HG03442 (cell line): ENCODE measurements around the gene ALDH1L2.

Experiments used
- ATAC-seq: cut with Tn5 transposase; IDR thresholded peaks from one replicate; pipeline ENCODE4 v1.9.1; 2021; ENCODE audit warnings: mild to moderate bottlenecking, moderate library complexity; ENCODE audit not compliant: unreplicated experiment

The ALDH1L2 gene

GRCh38 chr12:105036937-105037649 lies 47.2 kb downstream of the ALDH1L2 start:
- no peak for ATAC-seq

DNA sequence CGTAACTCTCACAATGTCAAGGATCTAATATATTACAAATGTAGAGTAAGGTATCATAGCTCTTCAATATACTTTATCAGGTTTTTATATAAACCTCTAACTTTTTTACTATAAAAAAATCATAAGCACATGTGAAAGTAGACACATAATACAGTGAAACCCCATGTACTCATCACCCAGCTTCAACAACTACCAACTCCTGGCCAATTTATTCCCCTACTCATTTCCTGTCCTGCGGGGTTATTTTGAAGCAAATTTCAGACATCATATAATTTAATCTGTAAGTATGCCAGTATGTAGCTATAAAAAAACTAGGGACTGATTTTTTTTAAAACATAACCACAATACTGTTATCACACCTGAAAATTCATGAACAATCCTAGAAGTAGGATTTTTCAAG lies 50.4 kb downstream of the ALDH1L2 start:
- ATAC-seq = no peak

DNA sequence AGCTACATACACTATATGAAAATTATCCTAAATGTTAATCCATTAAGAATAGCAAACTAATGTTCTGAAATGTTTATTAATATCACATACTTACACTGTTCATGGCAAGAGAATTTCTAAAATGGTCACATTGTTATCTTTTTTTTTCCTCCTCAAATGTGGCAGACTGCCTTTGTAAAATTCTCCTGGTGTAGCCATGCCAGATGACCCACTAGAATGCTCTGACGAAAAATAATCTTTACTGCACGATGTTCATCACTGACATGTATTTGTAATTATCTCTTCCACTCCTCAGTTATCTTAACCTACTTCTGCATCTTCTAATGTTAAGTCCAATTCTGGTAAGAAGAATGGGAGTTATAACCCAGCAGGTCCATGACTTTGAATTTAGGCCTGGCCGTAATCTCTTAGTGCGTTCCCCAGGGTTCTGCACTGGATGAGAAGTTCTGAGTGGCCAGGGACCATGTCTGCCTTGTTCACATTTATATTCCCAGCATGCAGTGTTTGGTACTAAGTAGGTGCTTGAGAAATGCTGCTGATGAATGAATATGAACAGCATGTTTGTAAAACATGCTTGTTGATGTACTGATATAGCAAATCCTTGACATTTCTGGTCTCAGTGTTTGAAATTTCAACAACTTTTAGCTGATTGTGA lies 51.4 kb downstream of the ALDH1L2 start:
- no peak for ATAC-seq

DNA sequence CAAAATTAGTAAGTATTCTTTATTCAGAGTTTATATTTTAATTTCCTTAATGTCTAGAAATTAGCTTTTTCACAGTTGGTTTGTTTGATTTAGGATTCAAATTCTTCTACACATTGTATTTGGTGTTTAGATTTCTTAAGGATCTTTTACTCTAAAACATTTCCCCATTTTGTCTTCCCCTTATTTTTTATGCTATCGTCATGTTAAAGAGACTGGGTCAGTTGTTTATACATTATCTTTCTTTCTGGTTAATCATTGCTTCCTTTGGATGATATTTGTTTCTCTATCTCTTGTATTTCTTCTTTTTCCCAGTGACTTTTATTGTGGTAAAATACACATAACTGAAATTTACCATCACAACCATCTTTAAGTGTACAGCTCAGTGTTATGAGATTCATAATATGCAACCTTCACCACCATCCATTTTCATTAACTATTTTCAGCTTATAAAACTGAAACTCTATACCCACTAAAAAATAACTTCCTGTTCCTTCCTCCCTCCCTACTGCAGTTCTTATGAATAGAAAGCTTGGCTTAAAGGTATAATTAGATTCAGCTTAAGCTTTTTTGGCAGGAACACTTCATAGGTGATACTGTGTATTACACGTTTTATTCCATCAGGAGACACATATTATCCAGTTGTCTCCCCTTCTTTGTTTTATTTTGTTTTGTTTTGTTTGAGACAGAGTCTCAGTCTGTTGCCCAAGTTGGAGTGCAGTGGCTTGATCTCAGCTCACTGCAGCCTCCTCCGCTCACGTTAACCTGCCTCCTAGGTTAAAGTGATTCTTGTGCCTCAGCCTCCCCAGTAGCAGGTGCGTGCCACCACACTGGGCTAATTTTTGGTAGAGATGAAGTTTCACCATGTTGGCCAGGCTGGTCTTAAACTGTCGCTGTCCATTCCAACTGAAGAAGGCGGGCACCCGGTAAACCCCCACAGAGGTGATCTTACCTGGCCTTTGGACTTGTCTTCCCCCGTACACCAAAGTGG lies 53.1 kb downstream of the ALDH1L2 start:
- peak; percentile 86 for ATAC-seq

DNA sequence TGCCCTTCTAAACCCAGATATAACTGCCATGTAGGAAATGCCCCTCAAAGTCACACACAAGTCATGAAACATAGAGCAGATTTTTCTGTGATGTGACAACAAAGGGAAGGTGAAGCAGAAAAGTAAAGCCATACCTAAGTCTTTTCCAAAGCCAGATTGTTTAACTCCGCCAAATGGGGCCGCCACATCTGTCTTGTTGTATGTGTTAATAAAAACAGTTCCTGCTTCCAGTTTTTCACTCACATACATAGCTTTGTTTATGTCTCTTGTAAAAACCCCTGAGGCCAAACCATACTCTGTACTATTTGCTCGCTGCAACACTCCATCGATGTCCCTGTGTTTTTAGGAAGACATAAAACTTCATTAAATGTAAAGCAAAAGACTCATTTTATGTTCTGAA lies 57.8 kb downstream of the ALDH1L2 start:
- ATAC-seq = no peak

GRCh38 chr12:105025890-105026289 lies 58.4 kb downstream of the ALDH1L2 start:
- ATAC-seq = no peak

GRCh38 chr12:105024928-105025327 lies 59.3 kb downstream of the ALDH1L2 start:
- ATAC-seq = no peak

GRCh38 chr12:105020241-105020962 lies 63.9 kb downstream of the ALDH1L2 start:
- ATAC-seq = no peak

GRCh38 chr12:105018776-105019175 lies 65.5 kb downstream of the ALDH1L2 start:
- no peak for ATAC-seq

- ATAC-seq = no peak
Observed at GRCh38 chr12:105018012-105018411, 66.2 kb downstream of the ALDH1L2 start.

GRCh38 chr12:105015543-105015942 lies 68.7 kb downstream of the ALDH1L2 start:
- no peak for ATAC-seq

GRCh38 chr12:105014603-105015002 lies 69.7 kb downstream of the ALDH1L2 start:
- ATAC-seq = no peak

DNA sequence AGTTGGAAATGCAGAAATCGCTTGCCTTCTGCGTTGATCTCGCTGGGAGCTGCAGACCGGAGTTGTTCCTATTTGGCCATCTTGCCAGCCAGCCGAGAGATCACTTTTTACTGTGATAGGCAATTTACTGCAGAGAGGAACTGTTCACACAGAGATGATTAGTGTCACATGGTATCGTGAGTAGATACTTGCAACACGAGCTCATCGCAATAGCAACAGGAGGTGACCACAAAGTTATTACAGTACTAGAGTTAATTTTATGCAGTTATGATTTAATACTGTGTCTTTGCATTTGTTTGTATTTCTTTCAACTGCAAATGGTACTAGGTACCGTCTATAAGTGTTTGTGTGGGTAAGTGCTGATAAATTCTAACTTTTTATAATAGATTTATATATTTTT lies 70.4 kb downstream of the ALDH1L2 start:
- no peak for ATAC-seq

DNA sequence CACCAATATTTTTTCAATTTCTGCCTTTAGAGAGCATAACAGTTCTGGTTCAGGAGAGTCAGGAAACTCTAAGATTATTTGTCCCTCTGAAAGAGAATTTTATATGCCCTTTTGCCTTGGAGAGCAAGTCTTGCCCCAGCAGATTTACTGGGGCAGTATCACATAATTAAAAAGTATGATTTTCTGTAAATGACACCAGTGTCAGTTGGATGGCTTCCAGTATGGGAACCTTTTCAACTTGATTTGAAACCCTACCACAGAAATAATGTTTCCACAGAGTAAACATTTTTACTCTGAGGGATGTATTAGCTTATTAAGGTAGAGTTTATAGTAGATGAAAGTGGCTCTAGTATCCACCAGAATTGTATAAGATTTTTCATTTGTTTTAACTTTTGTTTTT lies 82.8 kb downstream of the ALDH1L2 start:
- ATAC-seq = no peak

- ATAC-seq = no peak
Observed at GRCh38 chr12:104999347-104999685, 84.9 kb downstream of the ALDH1L2 start.

DNA sequence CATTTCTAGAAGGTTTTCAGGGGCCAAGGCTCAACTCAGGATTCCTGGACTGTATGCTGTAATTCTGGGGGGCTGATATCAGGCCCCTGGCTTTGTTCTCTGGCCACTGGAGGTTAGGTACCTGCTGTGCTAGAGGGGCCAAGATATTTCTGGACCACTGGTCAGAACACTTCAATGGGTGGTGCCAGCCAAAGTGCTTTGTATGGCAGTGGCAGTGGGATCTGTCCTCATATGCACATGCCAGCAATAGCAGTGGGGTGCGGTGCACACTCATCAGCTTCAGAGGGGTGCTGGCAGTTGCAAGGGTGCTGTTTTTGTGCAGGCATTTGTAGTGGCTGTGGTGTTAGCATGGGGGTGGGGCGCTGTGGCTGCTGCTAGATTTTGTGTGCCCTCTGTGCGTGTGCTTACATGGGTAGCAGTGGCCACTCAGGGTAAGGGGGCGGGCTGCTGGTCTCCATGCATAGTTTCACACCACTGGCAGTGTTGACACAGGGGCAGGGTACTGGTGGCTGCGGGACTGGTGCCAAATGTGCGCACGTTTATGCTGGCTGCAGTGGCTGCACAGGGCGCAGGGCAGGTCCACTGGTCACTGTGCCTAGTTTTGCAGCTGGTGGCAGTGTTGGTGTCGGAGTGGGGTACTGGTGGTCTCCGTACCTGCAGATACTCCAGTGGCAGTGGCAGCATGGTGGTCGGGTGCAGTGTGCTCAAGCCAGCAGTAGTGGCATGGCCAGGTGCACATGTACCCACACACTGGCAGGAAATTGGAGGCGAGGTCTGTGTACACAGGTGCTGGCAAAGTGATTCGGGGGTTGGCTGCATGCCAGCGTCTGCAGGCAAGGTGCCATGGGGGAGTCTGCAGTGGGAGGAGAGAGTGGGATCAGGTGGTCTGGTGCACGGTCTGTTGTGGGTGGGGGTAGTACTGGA lies 85.6 kb downstream of the ALDH1L2 start:
- no peak for ATAC-seq

DNA sequence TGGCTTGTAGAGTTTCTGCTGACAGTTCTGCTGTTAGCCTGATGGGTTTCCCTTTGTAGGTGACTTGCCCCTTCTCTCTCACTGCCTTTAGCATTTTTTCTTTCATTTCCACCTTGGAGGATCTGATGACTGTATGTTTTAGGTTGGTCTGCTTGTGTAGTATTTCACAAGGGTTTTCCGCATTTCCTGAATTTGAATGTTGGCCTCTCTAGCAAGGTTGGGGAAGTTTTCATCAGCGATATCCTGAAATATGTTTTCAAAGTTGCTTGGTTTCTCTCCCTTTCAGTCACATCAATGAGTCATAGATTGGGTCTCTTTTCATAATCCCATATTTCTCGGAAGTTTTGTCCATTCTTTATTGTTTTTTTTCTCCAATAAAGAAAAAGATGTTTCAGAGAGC lies 86.7 kb downstream of the ALDH1L2 start:
- no peak for ATAC-seq

DNA sequence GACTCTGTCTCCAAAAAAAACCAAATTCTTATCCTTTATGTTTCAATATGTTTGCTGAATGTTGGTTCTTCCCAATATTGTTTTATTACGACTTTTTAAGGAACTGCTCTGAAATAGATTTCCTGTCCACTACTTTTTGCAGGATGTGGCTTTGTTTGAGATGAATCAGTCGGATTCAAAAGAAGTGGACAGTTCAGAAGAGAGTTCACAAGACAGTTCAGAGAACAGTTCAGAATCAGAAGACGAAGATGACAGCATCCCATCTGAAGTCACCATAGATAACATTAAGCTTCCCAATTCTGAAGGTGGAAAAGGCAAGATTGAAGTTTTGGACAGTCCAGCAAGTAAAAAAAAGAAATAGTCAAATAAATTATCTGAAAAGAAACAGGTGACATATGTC lies 89.9 kb downstream of the ALDH1L2 start:
- no peak for ATAC-seq

DNA sequence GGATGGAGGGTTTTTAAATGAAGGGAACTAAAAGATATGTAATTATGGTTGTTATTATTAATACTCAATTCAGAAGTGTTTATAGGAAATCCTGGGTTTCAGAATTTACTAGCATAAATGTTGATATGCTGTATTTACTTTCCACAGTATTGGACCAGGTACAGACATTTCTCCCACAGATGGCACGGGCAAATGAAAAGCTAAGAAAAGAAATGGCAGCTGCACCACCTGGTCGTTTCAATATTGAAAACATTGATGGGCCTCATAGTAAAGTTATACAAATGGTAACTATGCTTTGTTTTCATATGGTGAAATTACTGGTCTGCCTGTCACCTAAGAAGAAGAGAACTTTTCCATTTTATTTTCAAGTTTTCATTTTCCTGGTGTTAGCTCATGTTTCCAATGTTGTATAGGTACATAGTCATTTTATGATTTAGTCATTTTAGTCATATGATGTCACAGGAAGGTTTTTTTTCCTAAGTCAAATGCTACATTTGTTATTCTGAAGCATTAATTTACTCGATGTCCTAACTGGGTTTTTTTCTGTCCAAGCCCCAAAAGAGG lies 92.6 kb downstream of the ALDH1L2 start:
- no peak for ATAC-seq

DNA sequence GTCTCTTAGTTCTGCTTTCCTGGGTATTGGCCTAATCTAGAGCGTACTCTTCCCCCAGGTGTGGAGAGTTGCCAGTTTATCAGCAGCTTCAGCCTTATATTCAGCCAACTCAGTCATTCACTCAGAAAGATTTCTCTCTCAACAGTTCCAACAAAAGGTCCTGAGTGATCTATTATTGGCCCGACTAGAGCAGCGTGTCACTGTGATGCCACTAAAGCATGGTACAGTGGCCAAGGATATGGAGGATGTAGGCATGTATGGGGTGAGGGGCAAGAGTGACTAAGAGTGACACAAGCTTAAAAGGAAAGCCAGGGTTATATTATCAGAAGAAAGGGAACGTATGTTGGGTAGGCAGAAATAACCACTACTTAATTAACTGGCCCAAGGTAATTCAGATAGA lies 93.3 kb downstream of the ALDH1L2 start:
- no peak for ATAC-seq
